GM19025 (cell line): ENCODE data around the gene ST8SIA6.
A peak's percentile ranks its signal among the peaks of the same experiment; 100 is the strongest.
"Not testable (repeated sequence)": the region's sequence is repeated elsewhere in the genome, so short reads cannot be mapped to it uniquely, and the experiment has no call there.

ENCODE experiments used
- ATAC-seq: cut with Tn5 transposase; IDR thresholded peaks from one replicate; pipeline ENCODE4 v1.9.1; 2021; ENCODE audit warnings: mild to moderate bottlenecking, low read depth, moderate library complexity; ENCODE audit not compliant: unreplicated experiment

The ST8SIA6 gene

GRCh38 chr10:17454161-17455014 is at the start of gene ST8SIA6:
ST8SIA6 (minus strand) TSS chr10:17454595; CDS start chr10:17454255, 340 bp downstream.
- ATAC-seq: no peak

GRCh38 chr10:17503795-17504194 is 49.4 kb upstream of the ST8SIA6 start:
- no peak for ATAC-seq

GRCh38 chr10:17502814-17503213 is 48.4 kb upstream of the ST8SIA6 start:
- ATAC-seq: no peak

DNA sequence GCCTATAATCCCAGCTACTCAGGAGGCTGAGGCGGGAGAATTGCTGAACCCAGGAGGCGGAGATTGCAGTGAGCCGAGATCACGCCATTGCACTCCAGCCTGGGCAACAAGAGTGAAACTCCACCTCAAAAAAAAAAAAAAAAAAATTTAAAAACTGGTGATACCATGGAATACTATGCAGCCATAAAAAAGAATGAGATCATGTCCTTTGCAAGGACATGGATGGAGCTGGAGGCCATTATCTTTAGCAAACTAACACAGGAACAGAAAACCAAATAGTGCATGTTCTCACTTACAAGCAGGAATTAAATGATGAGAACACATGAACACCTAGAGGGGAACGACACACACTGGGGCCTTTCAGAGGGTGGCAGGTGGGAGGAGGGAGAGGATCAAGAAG is 44.6 kb upstream of the ST8SIA6 start:
- not testable (repeated sequence) for ATAC-seq

DNA sequence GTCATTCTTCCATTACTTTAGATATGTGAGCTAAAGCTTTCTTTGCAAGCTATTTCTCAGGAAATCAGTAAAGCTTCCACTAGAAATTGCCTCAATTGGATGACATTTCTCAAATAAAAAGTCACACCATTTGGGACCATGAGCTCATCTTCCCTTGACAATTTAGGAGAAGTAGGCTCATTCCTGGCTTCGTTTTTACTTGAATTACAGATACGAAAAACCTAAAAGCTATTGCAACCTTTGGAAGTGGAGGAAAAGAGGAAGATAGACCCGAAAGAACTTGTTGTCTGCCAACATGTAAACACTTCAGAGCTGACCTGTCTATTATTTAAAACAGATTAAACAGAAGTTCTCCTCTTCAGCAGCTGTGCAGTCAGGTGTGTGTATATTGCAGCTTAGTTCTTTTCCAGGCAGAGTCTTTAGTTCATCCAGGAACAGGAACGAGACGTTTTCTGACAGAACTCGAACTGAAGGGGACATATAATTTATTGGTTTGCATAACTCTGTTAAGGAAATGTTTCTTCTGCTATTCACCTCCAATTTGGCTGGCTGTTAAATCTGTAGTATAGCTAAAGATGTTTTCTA is 43.1 kb upstream of the ST8SIA6 start:
- no peak for ATAC-seq

DNA sequence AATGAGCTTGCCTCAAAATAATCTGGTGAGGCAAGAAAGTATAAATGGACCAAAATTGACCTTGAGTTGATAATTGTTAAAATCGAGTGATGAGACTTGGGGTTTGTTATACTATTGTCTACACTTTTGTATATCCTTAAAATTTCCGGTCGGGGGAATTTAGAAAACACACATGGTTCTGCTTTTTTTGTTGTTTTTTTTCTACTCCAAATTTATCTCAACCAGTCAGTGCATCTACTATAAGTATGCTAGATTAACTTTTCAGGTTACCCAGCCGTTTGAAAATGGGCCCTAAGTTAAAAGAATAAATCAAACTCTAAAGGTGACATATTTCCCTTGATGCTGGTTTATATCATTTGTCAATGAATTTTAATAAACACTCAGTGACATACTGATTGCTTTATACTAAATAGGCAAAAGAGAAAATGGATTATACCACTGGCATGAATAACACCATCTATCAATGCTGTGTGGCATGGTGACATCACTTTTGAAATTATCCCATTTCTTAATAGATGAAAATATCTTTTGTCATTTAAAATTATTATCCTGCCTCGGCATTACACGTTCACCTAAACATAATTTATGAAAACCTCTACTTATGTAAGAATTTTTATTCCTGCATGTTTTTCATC is 40.3 kb upstream of the ST8SIA6 start:
- ATAC-seq: no peak

GRCh38 chr10:17488848-17489247 is 34.5 kb upstream of the ST8SIA6 start:
- ATAC-seq: no peak

DNA sequence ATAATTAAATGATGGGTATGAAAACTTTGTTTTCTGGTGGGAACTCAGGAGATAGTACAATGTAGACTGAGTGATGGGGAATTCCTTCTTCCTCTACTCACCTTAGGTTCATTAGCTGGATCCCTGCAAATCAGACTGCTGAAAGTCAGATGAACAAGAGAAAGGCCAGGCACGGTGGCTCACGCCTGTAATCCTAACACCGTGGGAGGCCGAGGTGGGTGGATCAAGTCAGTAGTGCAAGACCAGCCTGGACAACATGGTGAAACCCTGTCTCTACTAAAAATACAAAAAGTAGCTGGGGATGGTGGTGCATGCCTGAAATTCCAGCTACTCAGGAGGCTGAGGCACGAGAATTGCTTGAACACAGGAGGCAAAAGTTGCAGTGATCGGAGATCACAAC is 28.7 kb upstream of the ST8SIA6 start:
- ATAC-seq: no peak

DNA sequence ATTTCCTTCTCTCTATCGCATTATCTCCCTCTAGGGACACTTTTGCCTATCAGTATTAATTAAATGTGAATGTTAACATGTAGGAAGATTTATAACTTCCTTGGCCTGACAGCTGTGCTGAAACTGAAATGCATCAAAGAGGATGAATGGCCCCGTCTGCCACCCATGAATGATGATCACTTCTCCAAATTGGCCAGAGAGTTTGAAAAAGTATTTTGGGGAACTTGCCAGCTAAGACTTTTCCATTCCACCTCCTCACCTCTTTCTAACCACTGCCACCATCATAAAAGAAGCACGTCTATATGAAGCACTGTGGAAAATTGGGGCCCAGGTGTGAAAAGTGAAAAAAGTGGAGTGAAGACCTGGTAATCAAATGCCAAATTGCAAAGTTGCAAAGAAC is 25.4 kb upstream of the ST8SIA6 start:
- no peak for ATAC-seq

GRCh38 chr10:17479015-17479615 is 24.7 kb upstream of the ST8SIA6 start:
- ATAC-seq: no peak

DNA sequence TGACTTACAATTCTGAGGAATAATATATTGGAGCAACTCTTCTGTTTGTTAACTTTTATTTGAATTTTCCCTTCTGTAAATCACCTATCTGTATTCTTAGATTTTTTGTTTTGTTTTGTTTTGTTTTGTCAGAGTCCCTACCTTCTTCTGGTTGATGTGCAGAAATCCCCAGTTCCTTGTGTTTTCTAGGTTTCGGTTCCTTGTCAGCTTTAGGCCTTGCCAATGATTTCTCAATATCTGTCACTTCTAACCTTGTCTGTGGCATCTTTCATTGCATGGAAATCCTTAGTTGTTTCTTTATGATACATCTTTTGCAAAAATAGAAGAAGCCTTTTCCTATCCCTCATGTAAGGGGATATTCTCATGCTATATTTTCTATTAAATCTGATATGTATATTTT is 21.7 kb upstream of the ST8SIA6 start:
- peak; percentile 44 for ATAC-seq

DNA sequence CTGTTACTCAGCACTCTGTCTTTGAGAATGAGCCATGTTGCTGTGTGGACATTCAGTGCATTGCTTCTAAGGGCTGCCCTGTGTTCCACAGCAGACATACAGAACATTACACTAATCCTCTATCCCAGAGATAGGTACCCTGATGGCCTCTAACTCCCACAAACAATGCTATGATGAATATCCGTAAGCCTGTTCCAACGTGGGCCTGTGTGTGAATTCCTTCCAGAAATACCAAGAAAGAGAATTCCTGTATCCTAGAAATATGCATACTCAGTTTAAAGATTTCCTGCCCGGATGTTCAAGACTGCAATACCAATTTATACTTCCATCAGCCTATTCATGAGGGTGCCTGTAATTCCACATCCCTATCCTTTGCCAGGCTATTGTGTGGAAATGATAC is 21.3 kb upstream of the ST8SIA6 start:
- no peak for ATAC-seq

DNA sequence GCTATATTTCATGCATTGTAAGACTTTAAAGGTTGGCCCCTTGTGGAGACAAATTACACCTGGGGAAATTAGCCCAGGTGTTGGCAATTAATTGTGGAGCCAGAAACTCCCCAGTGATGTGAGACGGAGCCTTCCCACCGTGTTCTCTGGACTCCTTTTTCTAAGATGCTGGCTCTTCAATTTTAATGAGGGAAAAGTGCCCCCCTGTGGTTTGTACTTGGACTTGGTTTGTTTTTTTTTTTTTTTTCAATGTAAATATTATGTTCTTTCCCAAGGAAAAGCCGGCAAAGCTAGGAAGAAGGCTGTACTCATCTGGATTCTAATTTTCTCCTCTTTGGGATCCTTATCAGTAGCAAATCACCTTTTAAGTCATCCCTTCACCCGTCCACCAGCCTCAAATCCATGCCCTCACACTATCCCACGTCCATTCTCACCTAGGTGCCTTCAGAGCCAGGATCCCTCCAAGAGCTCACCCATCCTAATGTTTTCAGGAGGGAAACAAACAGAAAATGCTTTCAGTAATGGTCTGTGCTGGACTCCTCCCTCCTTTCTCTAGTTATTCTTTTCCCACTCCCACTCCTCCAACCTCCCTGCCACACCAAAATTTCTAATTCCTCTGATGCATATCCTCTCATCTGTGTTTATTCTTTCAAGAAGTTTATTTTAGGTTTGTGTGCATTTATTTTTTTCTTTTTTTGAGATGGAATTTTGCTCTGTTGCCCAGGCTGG is 20.4 kb upstream of the ST8SIA6 start:
- no peak for ATAC-seq

DNA sequence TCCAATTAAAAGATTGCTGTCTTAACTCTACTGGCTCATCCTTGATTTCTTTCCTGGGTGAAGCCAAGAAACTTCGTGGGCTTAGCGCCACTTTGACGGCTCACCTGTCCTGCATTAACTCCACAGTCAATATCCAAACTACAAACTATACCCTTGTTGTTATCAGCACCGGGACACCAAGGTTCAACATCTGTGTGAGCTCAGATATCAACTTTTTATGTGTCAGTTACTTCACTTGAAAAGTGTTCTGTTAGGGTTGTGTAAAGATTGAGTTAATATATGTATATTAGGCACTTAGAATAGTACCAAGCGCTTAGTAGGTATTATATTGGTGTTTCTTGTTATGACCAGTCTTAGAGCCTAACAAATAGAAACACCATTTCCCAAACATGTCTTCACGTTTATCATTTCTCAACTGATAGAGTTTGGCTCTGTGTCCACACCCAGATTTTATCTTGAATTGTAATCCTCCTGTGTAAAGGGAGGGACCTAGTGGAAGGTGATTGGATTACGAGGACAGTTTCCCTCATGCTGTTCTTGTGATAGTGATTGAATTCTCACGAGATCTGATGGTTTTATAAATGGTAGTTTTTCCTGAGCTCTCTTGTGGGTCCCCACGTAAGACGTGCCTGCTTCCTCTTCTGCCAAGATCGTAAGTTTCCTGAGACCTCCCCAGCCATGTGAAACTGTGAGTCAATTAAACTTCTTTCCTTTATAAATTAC is 19.0 kb upstream of the ST8SIA6 start:
- no peak for ATAC-seq

DNA sequence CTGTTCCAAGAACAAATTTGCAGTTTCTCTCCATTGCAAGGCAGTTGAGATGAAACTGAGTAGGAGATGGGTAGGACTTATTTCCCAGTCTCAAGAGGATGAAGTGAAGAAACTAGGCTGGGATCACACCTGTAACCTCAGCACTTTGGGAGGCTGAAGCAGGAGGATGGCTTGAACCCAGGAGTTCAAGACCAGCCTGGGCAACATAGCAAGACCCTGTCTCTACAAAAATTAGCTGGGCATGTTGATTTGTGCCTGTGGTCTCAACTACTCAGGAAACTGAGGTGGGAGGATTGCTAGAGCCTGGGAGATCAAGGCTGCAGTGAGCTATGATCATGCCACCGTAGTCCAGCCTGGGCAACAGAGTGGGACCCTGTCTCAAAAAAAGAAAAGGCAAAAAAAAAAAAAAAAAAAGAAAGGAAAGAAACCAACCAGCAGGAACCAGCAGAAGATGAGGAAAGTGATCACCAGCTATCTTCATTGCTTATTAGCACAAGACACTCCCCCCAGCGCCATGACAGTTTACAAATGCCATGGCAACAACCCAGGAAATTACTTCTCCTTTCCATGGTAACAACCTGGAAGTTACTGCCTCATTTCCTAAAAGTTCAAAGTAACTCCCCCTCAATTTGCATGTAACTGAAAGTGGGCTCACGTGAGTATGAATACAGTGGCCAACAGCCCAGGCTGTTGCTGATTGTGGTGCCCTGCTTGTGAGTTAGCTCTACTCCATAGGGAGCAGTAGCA is 18.3 kb upstream of the ST8SIA6 start:
- no peak for ATAC-seq

DNA sequence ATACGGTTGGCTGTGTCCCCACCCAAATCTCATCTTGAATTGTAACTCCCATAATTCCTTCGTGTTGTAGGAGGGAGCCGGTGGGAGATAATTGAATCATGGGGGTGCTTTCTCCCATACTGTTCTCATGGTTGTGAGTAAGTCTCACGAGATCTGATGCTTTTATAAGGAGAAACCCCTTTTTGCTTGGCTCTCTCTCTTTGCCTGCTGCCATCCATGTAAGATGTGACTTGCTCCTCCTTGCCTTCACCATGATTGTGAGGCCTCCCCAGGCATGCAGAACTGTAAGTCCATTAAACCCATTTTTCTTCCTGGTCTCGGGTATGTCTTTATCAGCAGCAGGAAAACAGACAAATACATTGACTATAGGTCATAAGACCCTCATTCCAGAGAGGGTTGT is 15.9 kb upstream of the ST8SIA6 start:
- ATAC-seq: no peak

GRCh38 chr10:17465328-17466125 is 11.1 kb upstream of the ST8SIA6 start:
- ATAC-seq: no peak

DNA sequence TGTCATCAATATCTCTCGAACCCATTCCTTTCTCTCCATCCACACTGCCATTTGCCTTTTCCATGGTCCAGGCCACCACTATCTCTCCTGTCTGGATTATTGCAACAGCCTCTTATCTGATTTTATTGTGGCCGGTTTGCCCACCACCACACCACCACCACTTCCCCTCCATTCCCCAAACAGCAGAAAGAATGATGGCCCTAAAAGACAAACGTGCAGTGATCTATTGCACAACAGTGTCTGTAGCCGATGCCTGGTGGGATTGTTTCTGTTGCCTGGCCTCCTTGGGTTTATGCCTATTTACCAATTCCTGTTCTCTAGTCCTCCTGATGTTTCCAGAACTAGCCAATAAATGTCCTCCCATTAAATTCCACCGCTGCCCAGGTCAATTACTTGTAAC is 10.2 kb upstream of the ST8SIA6 start:
- ATAC-seq: no peak
